Measurements from ENCODE around the gene C1orf232.

C1orf232 gene

DNA sequence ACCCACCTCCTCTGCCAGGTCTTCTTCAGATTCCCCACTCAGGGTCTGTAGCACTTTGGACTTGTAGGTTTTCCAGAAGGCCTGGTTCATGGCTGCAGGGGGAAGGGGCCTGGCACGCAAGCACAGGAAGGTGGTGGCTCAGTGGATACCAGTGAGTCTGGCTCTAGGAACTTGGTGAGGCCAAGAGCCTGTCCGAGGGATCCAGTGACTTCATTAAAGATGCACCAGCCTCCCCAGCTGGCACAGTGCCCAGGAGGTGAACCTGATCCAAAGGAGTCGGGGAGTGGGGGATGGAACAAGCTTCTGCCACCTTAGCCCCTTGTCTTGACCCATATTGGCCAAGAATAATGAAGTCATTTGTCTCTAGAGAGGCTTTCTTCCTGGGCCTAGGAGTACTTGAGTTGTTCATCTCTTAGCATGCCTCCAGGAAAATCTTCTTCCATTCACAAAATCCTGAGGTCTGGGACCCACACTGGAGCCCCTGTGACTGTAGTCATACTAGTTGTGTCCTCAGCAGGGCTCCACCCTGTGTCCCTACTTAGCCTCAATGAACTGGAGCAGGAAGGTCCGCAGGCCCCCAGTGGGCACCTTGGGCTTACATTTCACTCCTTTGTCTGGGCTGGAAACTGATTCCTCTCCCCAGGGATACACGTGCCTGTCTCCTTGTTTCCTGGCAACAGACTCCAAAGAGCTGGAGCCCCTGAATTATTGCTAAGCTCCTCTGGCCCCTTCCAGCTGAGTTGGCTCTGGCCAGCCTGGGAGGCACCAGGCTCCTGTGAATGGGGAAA is at the start of gene C1orf232:
C1orf232 (minus strand) TSS at position 554 of the 788 bp plus-strand sequence; CDS start at position 90, 464 bp downstream.
- peak within 1 kb of the TSS; percentile 83 for H3K4me3 ChIP-seq (ENCODE audit: low read length)
- TF ChIP-seq, protein P1, sequence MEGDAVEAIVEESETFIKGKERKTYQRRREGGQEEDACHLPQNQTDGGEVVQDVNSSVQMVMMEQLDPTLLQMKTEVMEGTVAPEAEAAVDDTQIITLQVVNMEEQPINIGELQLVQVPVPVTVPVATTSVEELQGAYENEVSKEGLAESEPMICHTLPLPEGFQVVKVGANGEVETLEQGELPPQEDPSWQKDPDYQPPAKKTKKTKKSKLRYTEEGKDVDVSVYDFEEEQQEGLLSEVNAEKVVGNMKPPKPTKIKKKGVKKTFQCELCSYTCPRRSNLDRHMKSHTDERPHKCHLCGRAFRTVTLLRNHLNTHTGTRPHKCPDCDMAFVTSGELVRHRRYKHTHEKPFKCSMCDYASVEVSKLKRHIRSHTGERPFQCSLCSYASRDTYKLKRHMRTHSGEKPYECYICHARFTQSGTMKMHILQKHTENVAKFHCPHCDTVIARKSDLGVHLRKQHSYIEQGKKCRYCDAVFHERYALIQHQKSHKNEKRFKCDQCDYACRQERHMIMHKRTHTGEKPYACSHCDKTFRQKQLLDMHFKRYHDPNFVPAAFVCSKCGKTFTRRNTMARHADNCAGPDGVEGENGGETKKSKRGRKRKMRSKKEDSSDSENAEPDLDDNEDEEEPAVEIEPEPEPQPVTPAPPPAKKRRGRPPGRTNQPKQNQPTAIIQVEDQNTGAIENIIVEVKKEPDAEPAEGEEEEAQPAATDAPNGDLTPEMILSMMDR (conservative IDR thresholded peaks at IDR 0.05; ENCODE audit: low read length): no peak
- no peak for DNase-seq (ENCODE audit: low read depth)

DNA sequence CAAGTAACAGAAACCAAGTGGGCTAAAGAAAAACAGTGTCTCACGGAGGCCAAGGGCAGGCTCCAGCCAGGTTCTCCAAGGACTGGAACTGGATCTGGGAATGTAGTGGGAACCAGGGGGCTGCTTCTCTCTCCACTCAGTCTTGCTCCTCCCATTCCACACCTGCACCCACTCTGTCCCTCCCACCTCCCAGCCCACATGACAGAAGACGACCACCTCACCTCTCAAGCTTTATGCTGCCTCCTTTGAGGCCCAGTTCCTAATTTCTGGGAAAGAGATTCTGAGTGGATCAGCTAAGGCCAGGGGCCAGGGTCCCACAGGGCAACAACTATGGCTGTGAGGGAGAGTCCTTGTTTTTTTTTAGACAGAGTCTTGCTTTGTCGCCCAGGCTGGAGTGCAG is 46.5 kb upstream of the C1orf232 start:
- DNase-seq (ENCODE audit: low read depth): no peak
- TF ChIP-seq, protein P1 (conservative IDR thresholded peaks at IDR 0.05; ENCODE audit: low read length): no peak
- H3K4me3 ChIP-seq (ENCODE audit: low read length): no peak overlapping the region

DNA sequence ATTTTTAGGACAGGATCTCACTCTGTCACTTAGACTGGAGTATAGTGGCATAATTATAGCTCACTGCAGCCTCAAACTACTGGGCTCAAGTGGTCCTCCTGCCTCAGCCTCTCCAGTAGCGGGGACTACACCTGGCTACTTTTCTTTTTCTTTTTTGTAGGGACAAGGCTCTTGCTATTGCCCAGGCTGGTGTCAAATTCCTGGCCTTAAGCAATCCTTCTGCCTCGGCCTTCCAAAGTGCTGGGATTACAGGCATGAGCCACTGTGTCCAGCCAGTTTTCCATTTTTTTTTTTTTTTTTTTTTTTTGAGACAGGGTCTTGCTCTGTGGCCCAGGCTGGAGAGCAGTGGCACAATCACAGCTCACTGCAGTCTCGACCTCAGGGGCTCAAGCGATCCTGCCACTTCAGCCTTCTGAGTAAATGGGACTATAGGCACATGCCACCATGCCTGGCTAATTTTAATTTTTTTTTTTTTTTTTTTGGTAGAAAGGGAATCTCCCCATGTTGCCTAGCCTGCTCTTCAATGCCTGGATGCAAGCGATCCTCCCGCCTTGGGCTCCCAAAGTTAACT is 44.7 kb upstream of the C1orf232 start:
- TF ChIP-seq, protein P1 (conservative IDR thresholded peaks at IDR 0.05; ENCODE audit: low read length): no peak
- DNase-seq (ENCODE audit: low read depth): no peak
- H3K4me3 ChIP-seq (ENCODE audit: low read length): no peak overlapping the region

DNA sequence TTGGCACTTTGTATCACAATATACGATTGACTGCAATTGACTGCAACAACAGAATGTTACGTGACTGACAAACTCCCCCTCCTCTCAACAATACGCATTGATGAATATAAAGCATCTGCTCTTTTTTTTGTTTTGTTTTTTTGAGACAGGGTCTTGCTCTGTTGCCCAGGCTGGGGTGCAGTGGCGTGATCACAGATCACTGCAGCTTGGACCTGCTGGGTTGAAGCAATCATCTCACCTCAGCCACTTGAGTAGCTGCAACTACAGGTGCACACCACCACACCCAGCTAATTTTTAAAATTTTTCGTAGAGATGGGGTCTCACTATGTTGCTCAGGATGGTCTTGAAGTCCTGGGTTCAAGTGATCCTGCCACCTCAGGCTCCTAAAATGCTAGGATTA is 44.0 kb upstream of the C1orf232 start:
- TF ChIP-seq, protein P1 (conservative IDR thresholded peaks at IDR 0.05; ENCODE audit: low read length): no peak
- H3K4me3 ChIP-seq (ENCODE audit: low read length): no peak overlapping the region

DNA sequence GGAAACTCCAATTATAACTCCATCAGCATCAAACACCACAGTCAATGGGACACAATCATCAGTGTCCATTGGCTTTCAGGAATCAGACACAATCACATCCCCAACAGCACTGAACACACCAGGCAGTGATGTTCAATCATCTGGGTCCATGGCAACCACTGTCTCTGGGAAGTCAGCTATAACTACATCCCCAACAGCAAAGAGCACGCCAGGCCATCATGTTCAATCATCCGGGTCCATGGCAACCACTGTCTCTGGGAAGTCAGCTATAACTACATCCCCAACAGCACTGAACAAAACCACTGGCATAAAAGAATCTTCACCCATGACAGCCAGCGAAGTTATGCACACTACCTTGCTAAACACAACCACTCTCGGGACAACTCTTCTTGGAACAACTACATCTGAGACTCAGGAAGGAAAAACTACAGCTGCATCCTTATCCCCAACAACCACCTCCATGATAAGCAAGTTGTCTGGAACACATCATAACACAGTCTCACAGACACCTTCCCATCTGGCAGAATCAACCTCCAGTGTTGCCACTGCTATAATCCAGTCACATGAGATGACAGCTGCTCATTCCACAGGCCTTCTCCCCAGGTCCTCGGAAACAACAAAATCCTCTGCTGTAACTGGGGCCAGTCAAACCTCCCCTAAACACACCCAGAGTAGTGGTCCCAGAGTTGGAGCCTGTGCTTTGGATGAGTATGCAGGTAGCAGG is 41.5 kb upstream of the C1orf232 start:
- TF ChIP-seq, protein P1 (conservative IDR thresholded peaks at IDR 0.05; ENCODE audit: low read length): no peak
- no peak overlapping the region for H3K4me3 ChIP-seq (ENCODE audit: low read length)
- no peak for DNase-seq (ENCODE audit: low read depth)

More for the DNA sequence above, 44.0 kb upstream of the C1orf232 start:
- no peak for DNase-seq (ENCODE audit: low read depth)

DNA sequence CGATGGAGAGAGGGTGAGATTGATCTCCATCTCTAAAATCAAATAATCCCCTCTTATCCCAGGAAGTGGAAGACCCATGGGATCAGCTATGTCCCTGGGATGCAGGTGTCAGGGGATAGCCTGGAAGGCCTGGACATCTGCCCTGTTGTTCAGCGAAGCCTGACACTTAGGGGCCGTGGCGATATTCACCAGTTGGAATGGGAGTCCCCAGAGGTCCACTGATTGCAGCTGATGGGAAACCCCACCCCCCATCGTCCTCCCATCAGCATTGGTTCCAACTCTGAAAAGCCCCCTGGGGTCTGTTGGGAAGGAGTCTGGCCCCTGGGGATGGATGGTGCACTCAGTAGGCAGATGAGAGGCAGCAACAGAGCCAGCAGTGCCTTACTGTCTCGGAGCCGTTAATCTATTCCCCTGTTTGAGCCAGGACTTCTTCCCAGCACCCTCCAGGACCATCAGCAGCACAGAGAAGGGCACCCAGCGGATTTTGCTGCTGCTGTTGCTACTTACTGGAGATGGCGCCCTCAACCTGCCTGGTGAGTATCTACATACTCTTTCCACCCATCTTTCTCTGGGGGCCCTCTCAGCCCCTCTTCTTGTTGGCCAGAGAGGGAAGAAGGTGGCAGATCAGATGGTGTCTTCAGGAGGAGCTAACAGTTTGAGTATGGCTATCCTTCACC is 35.0 kb upstream of the C1orf232 start:
- TF ChIP-seq, protein P1 (conservative IDR thresholded peaks at IDR 0.05; ENCODE audit: low read length): no peak
- no peak for DNase-seq (ENCODE audit: low read depth)

More for the DNA sequence above, 35.0 kb upstream of the C1orf232 start:
- H3K4me3 ChIP-seq (ENCODE audit: low read length): no peak overlapping the region
